GM12891 (cell line): ENCODE results near the gene FUT8.

Experiments used
- DNase-seq: peaks from one replicate; pipeline ENCODE4 v3.0.0; 2011; ENCODE audit warnings: low spot score; ENCODE audit not compliant: insufficient read length
- FAIRE-seq: peaks from 2 replicates; lab custom pipeline; 2011; peaks lifted over from hg19 to GRCh38; lab: Jason Lieb, UNC
- PAX5 ChIP-seq: IDR thresholded peaks from 2 replicates; pipeline ENCODE4 v1.6.1; 2011; ENCODE audit warnings: low read length, moderate library complexity, mild to moderate bottlenecking; ENCODE audit not compliant: insufficient read depth, severe bottlenecking
- POLR2A ChIP-seq: IDR thresholded peaks from 2 replicates; pipeline ENCODE4 v1.6.1; 2011; ENCODE audit warnings: low read depth, low read length, control low read depth
- POLR2AphosphoS5 ChIP-seq: IDR thresholded peaks from 2 replicates; pipeline ENCODE4 v1.6.1; 2011; ENCODE audit warnings: low read depth, low read length, control low read depth
- POU2F2 ChIP-seq: IDR thresholded peaks from 2 replicates; pipeline ENCODE4 v1.6.1; 2011; ENCODE audit warnings: low read depth, mild to moderate bottlenecking, control low read depth, low read length, moderate library complexity
- SPI1 ChIP-seq: IDR thresholded peaks from 2 replicates; pipeline ENCODE4 v1.6.1; 2011; ENCODE audit warnings: low read depth, low read length, control low read depth
- TAF1 ChIP-seq: IDR thresholded peaks from 2 replicates; pipeline ENCODE4 v1.6.1; 2011; ENCODE audit warnings: low read depth, low read length, control low read depth

The FUT8 gene

DNA sequence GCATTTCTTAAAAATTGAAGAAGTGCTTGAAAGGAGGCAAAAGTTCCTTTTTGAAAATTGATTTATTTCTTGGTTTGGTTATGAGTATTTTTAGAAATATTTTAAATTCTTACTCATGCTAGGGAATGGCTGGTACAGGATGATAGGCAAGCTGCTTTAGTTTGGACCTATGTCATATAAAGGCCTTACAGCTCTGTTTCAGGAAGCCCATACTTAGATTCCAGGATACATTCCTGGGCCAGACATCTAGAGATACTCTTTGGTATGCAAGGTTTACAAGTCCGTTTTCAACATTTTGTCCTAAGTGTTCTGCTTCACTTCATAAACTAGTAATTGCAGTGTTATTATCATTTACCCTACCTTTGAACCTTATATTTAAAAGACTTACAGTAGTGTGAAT is 186.8 kb downstream of the FUT8 start:
- TF ChIP-seq POLR2AphosphoS5 = no peak
- no peak for FAIRE-seq
- DNase-seq = no peak

DNA sequence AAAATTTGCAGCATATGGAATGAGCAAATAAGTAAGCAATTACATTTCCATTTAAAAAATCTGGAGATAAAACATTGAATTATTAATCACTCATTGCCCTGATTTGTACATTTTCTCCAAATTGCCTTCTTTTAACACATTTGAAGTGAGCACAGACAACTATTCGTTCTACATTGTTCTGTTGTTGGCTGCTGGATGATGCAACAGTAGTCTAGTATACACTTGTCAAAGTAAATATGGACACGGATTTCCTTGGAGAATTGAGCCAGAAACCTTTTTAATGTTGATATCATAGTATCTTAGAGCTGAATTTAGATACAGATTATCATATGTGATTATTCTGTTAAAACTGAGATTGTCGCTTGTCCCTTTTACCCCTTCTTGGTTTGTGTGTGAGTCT is 188.2 kb downstream of the FUT8 start:
- FAIRE-seq (peak; percentile 35), DNase-seq (no peak)
- TF ChIP-seq PAX5 (no peak), TAF1 (no peak), POLR2A (no peak), POU2F2 (no peak), SPI1 (no peak), POLR2AphosphoS5 (no peak)

DNA sequence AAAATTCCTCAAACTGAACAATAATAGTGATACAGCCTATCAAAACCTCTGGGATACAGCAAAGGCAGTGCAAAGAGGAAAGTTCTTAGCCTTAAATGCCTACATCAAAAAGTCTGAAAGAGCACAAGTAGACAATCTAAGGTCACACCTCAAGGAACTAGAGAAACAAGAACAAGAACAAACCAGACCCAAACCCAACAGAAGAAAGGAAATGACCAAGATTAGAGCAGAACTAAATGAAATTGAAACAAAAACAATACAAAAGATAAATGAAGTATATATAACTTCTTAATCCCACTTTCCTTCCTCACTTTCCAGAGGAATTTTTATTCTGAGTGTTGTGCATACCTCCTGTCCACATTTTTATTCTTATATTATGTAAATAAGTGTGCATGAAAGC is 192.0 kb downstream of the FUT8 start:
- FAIRE-seq (no peak), DNase-seq (no peak)
- TF ChIP-seq PAX5 = no peak

DNA sequence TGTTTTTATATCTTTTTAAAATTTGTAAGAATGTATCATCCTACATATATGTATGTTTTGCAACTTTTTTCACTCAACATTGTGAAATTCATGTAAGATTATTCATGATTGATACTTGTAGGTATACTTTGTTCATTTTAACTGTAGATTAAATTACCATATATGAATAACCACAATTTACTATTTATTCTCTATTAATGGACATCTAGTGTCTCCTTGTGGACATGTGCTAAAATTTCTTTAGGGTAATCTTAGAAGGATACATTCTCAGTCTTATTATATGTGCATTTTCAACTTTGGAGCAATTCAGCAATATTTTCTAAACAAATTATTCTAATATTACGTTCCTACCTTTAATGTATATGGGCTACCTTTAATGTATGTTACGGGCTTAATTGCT is 192.4 kb downstream of the FUT8 start:
- no peak for FAIRE-seq
- no peak for DNase-seq
- no peak for TF ChIP-seq SPI1
- no peak for TF ChIP-seq PAX5

DNA sequence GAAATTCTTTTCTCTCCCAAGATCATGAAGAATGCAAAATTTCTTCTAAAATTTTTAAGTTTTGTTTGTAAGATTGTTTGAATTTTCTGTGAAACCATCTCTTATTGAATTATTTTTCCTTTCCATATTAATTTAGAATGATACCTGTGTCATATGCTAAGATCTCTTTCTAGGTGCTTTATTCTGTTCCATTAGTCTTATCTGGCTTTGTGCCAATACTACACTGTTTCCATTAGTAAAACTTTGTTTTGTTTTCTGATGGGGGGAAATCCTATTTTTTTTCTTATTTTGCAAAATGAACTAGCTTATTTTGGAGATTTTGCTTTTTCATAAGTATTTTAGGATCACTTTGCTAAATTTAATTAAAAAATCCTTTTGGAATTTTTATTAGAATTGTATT is 193.9 kb downstream of the FUT8 start:
- FAIRE-seq (no peak), DNase-seq (no peak)
- TF ChIP-seq TAF1 (no peak), POU2F2 (no peak), SPI1 (no peak), POLR2A (no peak), PAX5 (no peak), POLR2AphosphoS5 (no peak)

DNA sequence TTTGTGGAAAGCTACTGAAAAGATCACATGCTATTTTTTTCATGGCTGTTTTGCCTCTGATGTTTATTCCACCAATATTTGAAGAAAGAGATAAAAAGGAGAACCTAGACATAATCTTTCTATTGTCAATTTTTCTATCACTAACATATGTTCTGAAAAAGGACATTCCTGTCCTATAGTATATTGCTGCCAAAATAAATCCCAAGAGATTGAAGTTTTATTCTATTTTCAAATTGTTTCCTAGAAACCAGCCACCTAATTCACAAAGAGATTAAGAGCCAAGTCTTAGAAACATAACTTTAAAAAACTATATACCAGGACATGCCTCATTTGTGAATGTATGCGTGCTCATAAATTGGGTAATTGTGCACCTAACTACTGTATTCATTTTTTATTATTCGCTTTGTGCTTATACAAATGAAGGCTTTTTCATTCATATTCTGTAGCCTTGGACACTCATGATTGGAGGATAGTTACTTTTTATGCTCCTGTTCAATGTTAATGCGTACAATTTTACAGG is 200.7 kb downstream of the FUT8 start:
- no peak for FAIRE-seq
- no peak for DNase-seq
- no peak for TF ChIP-seq POLR2AphosphoS5
- no peak for TF ChIP-seq TAF1
- no peak for TF ChIP-seq POU2F2
- no peak for TF ChIP-seq PAX5
- no peak for TF ChIP-seq SPI1
- no peak for TF ChIP-seq POLR2A

DNA sequence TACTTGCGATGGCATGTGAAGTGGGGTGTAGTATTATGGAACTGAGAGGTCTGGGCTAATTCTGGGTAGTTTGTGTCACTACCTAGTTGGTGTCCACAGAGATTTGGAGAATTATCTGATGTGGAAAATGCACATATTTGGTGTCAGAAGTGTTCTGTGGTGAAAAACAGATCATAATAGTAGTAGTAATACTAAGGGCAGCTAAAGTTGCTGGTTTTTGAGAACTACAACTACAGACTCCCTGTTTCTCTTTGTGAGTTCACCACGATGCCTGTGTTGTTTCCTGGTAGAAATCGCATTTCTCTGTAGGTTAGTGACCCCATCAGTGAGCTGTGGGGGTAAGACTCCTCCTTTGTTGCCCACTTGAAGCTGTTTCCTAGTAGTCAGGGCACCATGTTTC is 206.5 kb downstream of the FUT8 start:
- TF ChIP-seq PAX5 (no peak), SPI1 (no peak), TAF1 (no peak), POU2F2 (no peak), POLR2A (no peak)
- DNase-seq (no peak), FAIRE-seq (peak; percentile 81)

DNA sequence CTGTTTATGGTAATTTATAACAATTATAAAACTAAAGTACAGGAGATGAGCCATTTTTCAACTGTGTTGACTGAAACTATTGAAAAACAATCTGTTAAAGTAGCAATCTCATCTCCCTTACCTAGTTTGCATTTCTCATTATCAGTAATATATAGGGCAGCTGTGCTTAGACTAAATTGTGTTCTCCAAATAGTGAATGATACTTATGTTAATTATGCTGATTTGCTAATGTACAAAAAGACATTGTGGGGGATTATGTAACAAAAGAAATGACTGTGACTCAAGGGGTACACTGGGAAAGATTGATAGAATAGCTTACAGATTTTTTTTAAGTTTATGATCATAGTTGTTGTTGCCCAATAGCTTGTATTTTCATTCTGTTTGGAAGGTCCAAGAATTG is 207.7 kb downstream of the FUT8 start:
- DNase-seq (no peak), FAIRE-seq (peak; percentile 35)

DNA sequence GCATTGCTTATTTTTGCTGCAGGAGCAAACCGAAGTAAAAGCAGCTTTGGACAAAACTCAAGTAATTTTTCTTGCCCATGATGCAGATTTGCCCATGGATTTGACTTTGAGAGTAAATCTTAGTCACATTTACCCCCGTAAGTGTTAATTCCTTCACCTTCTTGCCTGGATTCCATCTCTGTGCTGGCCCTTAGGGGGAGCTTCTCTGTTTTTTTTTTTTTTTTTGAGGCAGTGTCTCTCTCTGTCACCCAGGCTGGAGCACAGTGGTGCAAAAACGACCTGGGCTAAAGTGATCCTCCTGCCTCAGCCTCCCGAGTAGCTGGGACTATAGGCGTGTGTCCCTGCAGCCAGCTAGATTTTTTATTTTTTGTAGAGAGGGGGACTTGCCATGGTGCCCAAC is 210.2 kb downstream of the FUT8 start:
- no peak for FAIRE-seq
- DNase-seq = no peak
- TF ChIP-seq SPI1 (no peak), POLR2AphosphoS5 (no peak), TAF1 (no peak), PAX5 (no peak), POLR2A (no peak), POU2F2 (no peak)

More for the DNA sequence above, 207.7 kb downstream of the FUT8 start:
- TF ChIP-seq POU2F2 (no peak), TAF1 (no peak), POLR2A (no peak), PAX5 (no peak), SPI1 (no peak), POLR2AphosphoS5 (no peak)

DNA sequence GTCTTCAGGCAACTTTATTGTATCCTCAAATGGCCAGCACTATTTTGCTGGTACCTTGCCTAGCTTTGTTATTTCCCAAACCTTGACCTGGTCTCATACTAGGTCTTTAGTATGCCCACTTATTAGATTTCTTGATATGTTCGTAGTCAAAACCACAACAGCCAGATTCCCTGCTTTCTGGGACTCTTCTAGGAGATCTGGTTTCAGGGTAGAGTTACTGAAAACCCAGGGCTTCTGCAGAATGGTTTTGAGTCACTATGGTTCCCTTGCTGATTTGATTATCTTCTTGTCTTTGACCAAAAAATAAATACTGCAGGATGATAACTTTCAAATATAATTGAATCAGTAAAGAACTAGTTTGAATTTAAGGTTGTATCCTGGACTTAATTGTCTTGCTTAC is 211.2 kb downstream of the FUT8 start:
- FAIRE-seq (no peak), DNase-seq (no peak)
- TF ChIP-seq SPI1 (no peak), POLR2A (no peak), POU2F2 (no peak), PAX5 (no peak), TAF1 (no peak), POLR2AphosphoS5 (no peak)
